SK-N-SH treated with all-trans-retinoic acid at 6 μM for 48 hours (cell line): Measurements from ENCODE around the gene NDOR1.

ENCODE experiments used
- ARNTL ChIP-seq: fragments of 450-650 bp; formaldehyde crosslinking; IDR thresholded peaks from 2 replicates; pipeline ENCODE4 v1.5.0; 2020; ENCODE audit warnings: low read depth, mild to moderate bottlenecking, moderate library complexity, borderline replicate concordance
- BACH2 ChIP-seq: fragments of 250-450 bp; sonication (Bioruptor Pico); IDR thresholded peaks from 2 replicates; pipeline ENCODE4 v1.9.0; 2021; ENCODE audit warnings: mild to moderate bottlenecking, borderline replicate concordance
- CREB5 ChIP-seq: fragments of 250-450 bp; sonication (Bioruptor Pico); IDR thresholded peaks from 2 replicates; pipeline ENCODE4 v1.5.1; 2020; ENCODE audit warnings: low read depth, mild to moderate bottlenecking, moderate library complexity
- CSDC2 ChIP-seq: fragments of 250-450 bp; sonication (Bioruptor Pico); IDR thresholded peaks from 2 replicates; pipeline ENCODE4 v1.5.0; 2020; ENCODE audit warnings: mild to moderate bottlenecking, moderate library complexity
- GLIS3 ChIP-seq: fragments of 250-450 bp; sonication (Bioruptor Pico); IDR thresholded peaks from 2 replicates; pipeline ENCODE4 v1.5.0; 2020; ENCODE audit warnings: mild to moderate bottlenecking, moderate library complexity
- RARB ChIP-seq: fragments of 250-450 bp; sonication (Bioruptor Pico); IDR thresholded peaks from 2 replicates; pipeline ENCODE4 v1.8.0; 2021; ENCODE audit warnings: mild to moderate bottlenecking, moderate library complexity
- SNAI2 ChIP-seq: fragments of 250-450 bp; sonication (Bioruptor Pico); IDR thresholded peaks from 2 replicates; pipeline ENCODE4 v1.5.0; 2020; ENCODE audit warnings: mild to moderate bottlenecking, moderate library complexity
- ZFP3 ChIP-seq: fragments of 250-450 bp; sonication (Bioruptor Pico); IDR thresholded peaks from 2 replicates; pipeline ENCODE4 v1.5.0; 2020; ENCODE audit warnings: mild to moderate bottlenecking, moderate library complexity
- ZFP30 ChIP-seq: fragments of 450-650 bp; formaldehyde crosslinking; IDR thresholded peaks from 2 replicates; pipeline ENCODE4 v1.5.0; 2022; ENCODE audit warnings: mild to moderate bottlenecking, moderate library complexity
- TF ChIP-seq, protein P1 (sequence below): fragments of 250-450 bp; sonication (Bioruptor Pico); IDR thresholded peaks from 2 replicates; pipeline ENCODE4 v1.8.0; 2020; ENCODE audit warnings: mild to moderate bottlenecking, moderate library complexity, borderline replicate concordance
- TF ChIP-seq, protein P2 (sequence below): fragments of 250-450 bp; sonication (Bioruptor Pico); IDR thresholded peaks from 2 replicates; pipeline ENCODE4 v1.5.0; 2020; ENCODE audit warnings: mild to moderate bottlenecking, moderate library complexity
- TF ChIP-seq, protein P3 (sequence below): fragments of 250-450 bp; sonication (Bioruptor Pico); IDR thresholded peaks from 2 replicates; pipeline ENCODE4 v1.5.1; 2021; ENCODE audit warnings: mild to moderate bottlenecking, moderate library complexity
- TF ChIP-seq, protein P4 (sequence below): fragments of 250-450 bp; sonication (Bioruptor Pico); IDR thresholded peaks from 2 replicates; pipeline ENCODE4 v1.8.0; 2021; ENCODE audit warnings: low read depth, mild to moderate bottlenecking, moderate library complexity, borderline replicate concordance

DNA sequence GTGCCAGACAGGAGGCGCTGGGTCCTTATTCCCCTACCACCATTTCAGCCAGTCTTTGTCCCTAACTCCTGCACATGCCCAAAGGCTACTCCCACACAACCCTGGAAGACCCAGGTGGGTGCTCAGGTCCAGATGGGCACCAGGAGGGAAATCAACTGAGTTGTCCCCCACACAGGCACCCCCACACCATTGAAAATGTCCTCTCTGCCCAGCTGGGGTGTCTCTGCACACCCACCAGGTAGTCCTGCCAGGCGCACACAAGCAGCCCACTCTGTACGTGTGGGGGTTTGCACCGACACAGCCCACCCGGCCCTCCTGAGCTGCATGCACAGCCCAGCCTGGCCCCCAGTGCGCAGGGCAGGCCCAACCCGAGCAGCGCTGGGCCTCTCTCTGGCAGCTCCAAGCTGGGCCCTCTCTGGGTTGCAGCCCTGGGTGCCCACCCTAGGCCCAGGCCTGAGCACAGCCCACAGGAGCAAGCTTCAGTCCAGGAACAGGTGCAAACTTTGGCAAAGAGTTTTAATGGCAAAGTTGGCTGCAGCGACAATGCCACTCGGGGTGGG is 14.3 kb downstream of the NDOR1 start:
- TF ChIP-seq, protein P1, sequence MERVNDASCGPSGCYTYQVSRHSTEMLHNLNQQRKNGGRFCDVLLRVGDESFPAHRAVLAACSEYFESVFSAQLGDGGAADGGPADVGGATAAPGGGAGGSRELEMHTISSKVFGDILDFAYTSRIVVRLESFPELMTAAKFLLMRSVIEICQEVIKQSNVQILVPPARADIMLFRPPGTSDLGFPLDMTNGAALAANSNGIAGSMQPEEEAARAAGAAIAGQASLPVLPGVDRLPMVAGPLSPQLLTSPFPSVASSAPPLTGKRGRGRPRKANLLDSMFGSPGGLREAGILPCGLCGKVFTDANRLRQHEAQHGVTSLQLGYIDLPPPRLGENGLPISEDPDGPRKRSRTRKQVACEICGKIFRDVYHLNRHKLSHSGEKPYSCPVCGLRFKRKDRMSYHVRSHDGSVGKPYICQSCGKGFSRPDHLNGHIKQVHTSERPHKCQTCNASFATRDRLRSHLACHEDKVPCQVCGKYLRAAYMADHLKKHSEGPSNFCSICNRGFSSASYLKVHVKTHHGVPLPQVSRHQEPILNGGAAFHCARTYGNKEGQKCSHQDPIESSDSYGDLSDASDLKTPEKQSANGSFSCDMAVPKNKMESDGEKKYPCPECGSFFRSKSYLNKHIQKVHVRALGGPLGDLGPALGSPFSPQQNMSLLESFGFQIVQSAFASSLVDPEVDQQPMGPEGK (CRISPR knock-in tag): no peak
- TF ChIP-seq RARB (no peak), BACH2 (CRISPR knock-in tag) (no peak), ARNTL (CRISPR knock-in tag) (no peak), ZFP30 (CRISPR knock-in tag) (no peak), SNAI2 (CRISPR knock-in tag) (no peak), CSDC2 (CRISPR knock-in tag) (no peak), CREB5 (CRISPR knock-in tag) (no peak), ZFP3 (CRISPR knock-in tag) (no peak), GLIS3 (CRISPR knock-in tag) (no peak)
- TF ChIP-seq, protein P2, sequence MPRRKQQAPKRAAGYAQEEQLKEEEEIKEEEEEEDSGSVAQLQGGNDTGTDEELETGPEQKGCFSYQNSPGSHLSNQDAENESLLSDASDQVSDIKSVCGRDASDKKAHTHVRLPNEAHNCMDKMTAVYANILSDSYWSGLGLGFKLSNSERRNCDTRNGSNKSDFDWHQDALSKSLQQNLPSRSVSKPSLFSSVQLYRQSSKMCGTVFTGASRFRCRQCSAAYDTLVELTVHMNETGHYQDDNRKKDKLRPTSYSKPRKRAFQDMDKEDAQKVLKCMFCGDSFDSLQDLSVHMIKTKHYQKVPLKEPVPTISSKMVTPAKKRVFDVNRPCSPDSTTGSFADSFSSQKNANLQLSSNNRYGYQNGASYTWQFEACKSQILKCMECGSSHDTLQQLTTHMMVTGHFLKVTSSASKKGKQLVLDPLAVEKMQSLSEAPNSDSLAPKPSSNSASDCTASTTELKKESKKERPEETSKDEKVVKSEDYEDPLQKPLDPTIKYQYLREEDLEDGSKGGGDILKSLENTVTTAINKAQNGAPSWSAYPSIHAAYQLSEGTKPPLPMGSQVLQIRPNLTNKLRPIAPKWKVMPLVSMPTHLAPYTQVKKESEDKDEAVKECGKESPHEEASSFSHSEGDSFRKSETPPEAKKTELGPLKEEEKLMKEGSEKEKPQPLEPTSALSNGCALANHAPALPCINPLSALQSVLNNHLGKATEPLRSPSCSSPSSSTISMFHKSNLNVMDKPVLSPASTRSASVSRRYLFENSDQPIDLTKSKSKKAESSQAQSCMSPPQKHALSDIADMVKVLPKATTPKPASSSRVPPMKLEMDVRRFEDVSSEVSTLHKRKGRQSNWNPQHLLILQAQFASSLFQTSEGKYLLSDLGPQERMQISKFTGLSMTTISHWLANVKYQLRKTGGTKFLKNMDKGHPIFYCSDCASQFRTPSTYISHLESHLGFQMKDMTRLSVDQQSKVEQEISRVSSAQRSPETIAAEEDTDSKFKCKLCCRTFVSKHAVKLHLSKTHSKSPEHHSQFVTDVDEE (CRISPR knock-in tag): no peak
- TF ChIP-seq, protein P3, sequence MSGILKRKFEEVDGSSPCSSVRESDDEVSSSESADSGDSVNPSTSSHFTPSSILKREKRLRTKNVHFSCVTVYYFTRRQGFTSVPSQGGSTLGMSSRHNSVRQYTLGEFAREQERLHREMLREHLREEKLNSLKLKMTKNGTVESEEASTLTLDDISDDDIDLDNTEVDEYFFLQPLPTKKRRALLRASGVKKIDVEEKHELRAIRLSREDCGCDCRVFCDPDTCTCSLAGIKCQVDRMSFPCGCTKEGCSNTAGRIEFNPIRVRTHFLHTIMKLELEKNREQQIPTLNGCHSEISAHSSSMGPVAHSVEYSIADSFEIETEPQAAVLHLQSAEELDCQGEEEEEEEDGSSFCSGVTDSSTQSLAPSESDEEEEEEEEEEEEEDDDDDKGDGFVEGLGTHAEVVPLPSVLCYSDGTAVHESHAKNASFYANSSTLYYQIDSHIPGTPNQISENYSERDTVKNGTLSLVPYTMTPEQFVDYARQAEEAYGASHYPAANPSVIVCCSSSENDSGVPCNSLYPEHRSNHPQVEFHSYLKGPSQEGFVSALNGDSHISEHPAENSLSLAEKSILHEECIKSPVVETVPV: no peak
- TF ChIP-seq, protein P4, sequence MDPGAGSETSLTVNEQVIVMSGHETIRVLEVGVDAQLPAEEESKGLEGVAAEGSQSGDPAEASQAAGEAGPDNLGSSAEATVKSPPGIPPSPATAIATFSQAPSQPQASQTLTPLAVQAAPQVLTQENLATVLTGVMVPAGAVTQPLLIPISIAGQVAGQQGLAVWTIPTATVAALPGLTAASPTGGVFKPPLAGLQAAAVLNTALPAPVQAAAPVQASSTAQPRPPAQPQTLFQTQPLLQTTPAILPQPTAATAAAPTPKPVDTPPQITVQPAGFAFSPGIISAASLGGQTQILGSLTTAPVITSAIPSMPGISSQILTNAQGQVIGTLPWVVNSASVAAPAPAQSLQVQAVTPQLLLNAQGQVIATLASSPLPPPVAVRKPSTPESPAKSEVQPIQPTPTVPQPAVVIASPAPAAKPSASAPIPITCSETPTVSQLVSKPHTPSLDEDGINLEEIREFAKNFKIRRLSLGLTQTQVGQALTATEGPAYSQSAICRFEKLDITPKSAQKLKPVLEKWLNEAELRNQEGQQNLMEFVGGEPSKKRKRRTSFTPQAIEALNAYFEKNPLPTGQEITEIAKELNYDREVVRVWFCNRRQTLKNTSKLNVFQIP: no peak
